Esophagus squamous epithelium (tissue), 5 donors: Measurements from ENCODE around the gene CTSV. TPM values are rescaled to one million over a fixed set of nuclear protein-coding genes. Genes with fewer than 3 reads are reported as not detected.
"Not testable (repeated sequence)": the region's sequence is repeated elsewhere in the genome, so short reads cannot be mapped to it uniquely, and the experiment has no call there.

Source experiments
- DNase-seq: peaks from one replicate; lab custom pipeline; 2025; lab: John Stamatoyannopoulos, UW
- H3K27ac ChIP-seq, 4 donors: fragments of 200-600 bp; sonication (generic); one replicate each; pipeline ENCODE4 v1.5.1; 2016 to 2019; ENCODE audit warnings: mild to moderate bottlenecking in 1 of 4
- H3K27me3 ChIP-seq, 4 donors: fragments of 200-600 bp; sonication (generic); 1 replicate in 3 of 4; 2 replicates in 1 of 4; pipeline versions ENCODE4 v1.5.1 to v1.6.0; 2017 to 2021; ENCODE audit warnings: antibody characterized with exemption in 1 of 4
- H3K36me3 ChIP-seq, 3 donors: fragments of 200-600 bp; sonication (generic); one replicate each; pipeline ENCODE4 v1.5.1; 2016 to 2019
- H3K4me1 ChIP-seq, 3 donors: fragments of 200-600 bp; sonication (generic); one replicate each; pipeline ENCODE4 v1.5.1; 2017 to 2019
- H3K4me3 ChIP-seq, 4 donors: fragments of 200-600 bp; sonication (generic); 1 replicate in 3 of 4; 2 replicates in 1 of 4; pipeline ENCODE4 v1.5.1; 2016 to 2019; ENCODE audit warnings: mild to moderate bottlenecking in 2 of 4, moderate library complexity in 1 of 4
- H3K9me3 ChIP-seq, 3 donors: fragments of 200-600 bp; sonication (generic); one replicate each; pipeline ENCODE4 v1.5.1; 2016 to 2019
- CTCF ChIP-seq, 6 experiments: fragments of 450-650 bp in 4 of 6; fragments of 200-600 bp in 2 of 6; sonication (generic) in 2 of 6; IDR thresholded peaks; one replicate each; pipeline ENCODE4 v1.5.1; 2016 to 2019; ENCODE audit warnings: antibody characterized with exemption in 6 of 6, mild to moderate bottlenecking in 4 of 6, moderate library complexity in 4 of 6
- POLR2A ChIP-seq, 4 donors: fragments of 450-650 bp; IDR thresholded peaks; one replicate each; pipeline ENCODE4 v1.6.1; 2017; ENCODE audit warnings: antibody characterized with exemption in 4 of 4, mild to moderate bottlenecking in 4 of 4, moderate library complexity in 3 of 4
- WGBS, 2 donors: methylation state at CpG; one replicate each; pipeline ENCODE4 v1.1.5; 2018; 5-methylcytosine and 5-hydroxymethylcytosine counted together
- intact Hi-C: fragments of 100-400 bp; cut with DNase I; formaldehyde crosslinking; loops from one replicate; pipeline ENCODE4 v1.15.0; 2022
- total RNA-seq, 4 donors: library from RNA; depleted of rRNA; stranded (reverse); fragments of >200 nt; gene quantifications; one replicate each; pipeline ENCODE4 v1.1.0, GENCODE V29; 2016
- donor health status: DM: yes; HTN: yes; CAD: no.

The CTSV gene
- total RNA-seq, 4 donors from 2014 or later, result 3.1 to 16.5 (median 6.8) TPM

GRCh38 chr9:97039514-97039860 is 545 bp upstream of the CTSV start:
- WGBS, 2 donors, result 6 to 11% methylated on average over 8 to 10 of the region's 12 CpGs
- Histone ChIP-seq H3K27me3 (peaks cover 0 to 62% (median 0%) of the 10 kb centered on the region in 4 donors), H3K4me3 (peak overlapping the region; percentile 52 to 71 (median 58)), H3K36me3 (no peaks in the 10 kb centered on the region), H3K4me1 (peaks cover 0 to 34% (median 4%) of the 10 kb centered on the region in 3 donors), H3K9me3 (peaks cover 0 to 3% (median 0%) of the 10 kb centered on the region in 3 donors), H3K27ac (peak overlapping the region in 3 of 4 donors; percentile 18 to 65 (median 60))
- TF ChIP-seq CTCF (IDR thresholded peaks at IDR 0.05) (no peak), POLR2A (IDR thresholded peaks at IDR 0.05) (no peak)
- no peak for DNase-seq
- intact Hi-C loops, result no loop called here

- DNase-seq, H3K27ac ChIP-seq, H3K27me3 ChIP-seq, H3K4me1 ChIP-seq, H3K36me3 ChIP-seq, H3K9me3 ChIP-seq, H3K4me3 ChIP-seq, intact Hi-C loops: not testable (repeated sequence)
- WGBS, 2 donors, result 0 to 40% methylated on average over 1 of the region's 1 CpG
Measured at GRCh38 chr9:97023505-97023904, 15.4 kb downstream of the CTSV start.

- H3K9me3 ChIP-seq, H3K4me1 ChIP-seq, H3K36me3 ChIP-seq, intact Hi-C loops, H3K27me3 ChIP-seq: not testable (repeated sequence)
- Histone ChIP-seq H3K4me3 (peak overlapping the region; percentile 46 to 78 (median 62)), H3K27ac (peak overlapping the region; percentile 78 to 95 (median 94))
- 0 to 1% methylated on average over 3 to 8 of the region's 97 CpGs for WGBS, 2 donors
- peak in 3 of 4 donors; percentile 4 to 76 (median 43) for TF ChIP-seq POLR2A (IDR thresholded peaks at IDR 0.05)
- DNase-seq, result peak; percentile 8
Measured at GRCh38 chr9:97013151-97014132, 25.5 kb downstream of the CTSV start.

GRCh38 chr9:97012617-97013016 is 26.3 kb downstream of the CTSV start:
- H3K9me3 ChIP-seq, DNase-seq, intact Hi-C loops, H3K4me1 ChIP-seq, H3K27me3 ChIP-seq, H3K36me3 ChIP-seq: not testable (repeated sequence)
- peak in 1 of 4 donors; percentile 43 for TF ChIP-seq POLR2A (IDR thresholded peaks at IDR 0.05)
- 0 to 8% methylated on average over 1 of the region's 18 CpGs for WGBS, 2 donors
- Histone ChIP-seq H3K27ac (peak overlapping the region; percentile 78 to 95 (median 94)), H3K4me3 (peak overlapping the region; percentile 46 to 78 (median 62))

GRCh38 chr9:97002195-97002594 is 36.7 kb downstream of the CTSV start:
- not testable (repeated sequence) for H3K9me3 ChIP-seq, H3K27ac ChIP-seq
- peaks cover 0 to 12% (median 0%) of the 10 kb centered on the region in 3 donors for H3K4me1 ChIP-seq

GRCh38 chr9:97001338-97001737 is 37.6 kb downstream of the CTSV start:
- not testable (repeated sequence) for H3K4me3 ChIP-seq, DNase-seq

More at GRCh38 chr9:97002195-97002594, 36.7 kb downstream of the CTSV start:
- H3K27me3 ChIP-seq, H3K36me3 ChIP-seq, H3K4me3 ChIP-seq, intact Hi-C loops, DNase-seq: not testable (repeated sequence)

GRCh38 chr9:97000139-97000787 is 38.7 kb downstream of the CTSV start:
- H3K36me3 ChIP-seq, H3K27ac ChIP-seq, DNase-seq, H3K9me3 ChIP-seq, H3K27me3 ChIP-seq, H3K4me3 ChIP-seq, intact Hi-C loops: not testable (repeated sequence)
- peaks cover 0 to 24% (median 0%) of the 10 kb centered on the region in 3 donors for H3K4me1 ChIP-seq
- 73 to 95% methylated on average over 3 of the region's 3 CpGs for WGBS, 2 donors

More at GRCh38 chr9:97001338-97001737, 37.6 kb downstream of the CTSV start:
- H3K27me3 ChIP-seq, intact Hi-C loops, H3K36me3 ChIP-seq, H3K9me3 ChIP-seq, H3K27ac ChIP-seq: not testable (repeated sequence)
- H3K4me1 ChIP-seq, result peaks cover 0 to 21% (median 0%) of the 10 kb centered on the region in 3 donors
- WGBS, 2 donors, result 83 to 100% methylated on average over 1 of the region's 1 CpG

- intact Hi-C loops, DNase-seq, H3K9me3 ChIP-seq, H3K36me3 ChIP-seq, H3K27me3 ChIP-seq, H3K27ac ChIP-seq, H3K4me3 ChIP-seq: not testable (repeated sequence)
- WGBS, 2 donors, result 89 to 93% methylated on average over 1 of the region's 1 CpG
- H3K4me1 ChIP-seq, result peaks cover 0 to 24% (median 0%) of the 10 kb centered on the region in 3 donors
Measured at GRCh38 chr9:96999733-97000132, 39.2 kb downstream of the CTSV start.

- 44 to 57% methylated on average over 6 of the region's 6 CpGs for WGBS, 2 donors
- H3K36me3 ChIP-seq, DNase-seq, H3K9me3 ChIP-seq, H3K27ac ChIP-seq, intact Hi-C loops, H3K4me3 ChIP-seq, H3K27me3 ChIP-seq: not testable (repeated sequence)
- H3K4me1 ChIP-seq, result peaks cover 0 to 24% (median 0%) of the 10 kb centered on the region in 3 donors
Measured at GRCh38 chr9:96997009-96997701, 41.8 kb downstream of the CTSV start.

- H3K36me3 ChIP-seq, intact Hi-C loops, H3K27ac ChIP-seq, H3K4me3 ChIP-seq, DNase-seq, H3K9me3 ChIP-seq, H3K27me3 ChIP-seq: not testable (repeated sequence)
- H3K4me1 ChIP-seq, result peaks cover 0 to 18% (median 0%) of the 10 kb centered on the region in 3 donors
- no CpG with 5 or more reads among the region's 2 CpGs for WGBS, 2 donors
Measured at GRCh38 chr9:96994531-96995016, 44.4 kb downstream of the CTSV start.

- DNase-seq, H3K4me3 ChIP-seq, H3K36me3 ChIP-seq, H3K9me3 ChIP-seq, H3K27ac ChIP-seq, H3K27me3 ChIP-seq, intact Hi-C loops: not testable (repeated sequence)
- 83 to 100% methylated on average over 1 of the region's 2 CpGs for WGBS, 2 donors
- H3K4me1 ChIP-seq, result peaks cover 0 to 13% (median 0%) of the 10 kb centered on the region in 3 donors
Measured at GRCh38 chr9:96992303-96992702, 46.6 kb downstream of the CTSV start.
